Mammary epithelial cell (primary cell): Measurements from ENCODE around the gene SPEF2.
A peak's percentile ranks its signal among the peaks of the same experiment; 100 is the strongest.

ENCODE experiments used
- EZH2 ChIP-seq: IDR thresholded peaks from 2 replicates; pipeline ENCODE4 v1.6.1; 2012; ENCODE audit warnings: low read length, inconsistent platforms, borderline replicate concordance
- TF ChIP-seq, protein P1 (sequence below), 2 donors: IDR thresholded peaks in 1 of 2; conservative IDR thresholded peaks in 1 of 2; 2 replicates each; pipeline ENCODE4 v1.5.1; 2011 to 2012; ENCODE audit warnings: inconsistent platforms in 2 of 2, low read length in 2 of 2, mild to moderate bottlenecking in 2 of 2, control low read depth in 1 of 2, low read depth in 1 of 2; ENCODE audit not compliant: insufficient read depth in 1 of 2; ENCODE audit errors: extremely low read depth in 1 of 2

DNA sequence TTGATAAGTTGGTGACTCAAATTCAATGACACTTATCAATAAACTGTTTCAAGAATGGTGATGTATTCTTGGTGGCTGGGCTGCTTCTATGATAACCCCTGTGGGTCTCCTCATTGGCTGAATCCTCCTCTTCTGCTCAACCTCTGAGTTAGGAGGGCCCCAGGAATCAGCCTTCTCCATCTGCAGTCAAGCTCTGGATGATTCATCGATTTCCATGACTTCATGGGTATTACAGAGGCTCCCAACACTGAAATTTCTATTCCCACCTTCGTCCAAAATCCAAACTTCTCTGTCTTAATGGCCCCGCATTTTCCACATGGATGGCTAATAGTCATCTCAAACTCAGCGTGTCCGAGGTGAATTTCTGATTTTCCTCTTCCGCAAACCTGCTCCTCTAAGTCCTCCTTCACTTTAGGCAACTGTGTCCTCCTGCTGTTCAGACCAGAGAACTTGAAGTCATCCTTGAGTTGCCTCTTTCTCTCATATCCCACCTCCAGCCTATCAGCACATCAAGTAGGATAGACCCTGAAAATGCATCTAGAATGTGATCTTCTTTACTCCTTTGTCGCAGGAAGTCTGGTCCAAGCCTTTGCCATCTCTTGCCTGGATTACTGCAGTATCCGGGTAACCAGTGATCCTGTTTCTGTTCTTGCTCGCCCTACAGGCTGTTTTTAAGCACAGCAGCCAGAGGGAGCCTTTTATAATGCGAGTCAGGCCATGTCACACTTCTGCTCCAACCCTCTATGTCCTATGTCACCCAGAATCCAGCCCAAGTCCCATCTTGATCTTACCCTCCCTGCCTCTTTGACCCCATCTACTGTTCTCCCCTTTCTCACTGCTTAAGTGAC is 197.7 kb downstream of the SPEF2 start:
- no peak for TF ChIP-seq EZH2
- TF ChIP-seq, protein P1, sequence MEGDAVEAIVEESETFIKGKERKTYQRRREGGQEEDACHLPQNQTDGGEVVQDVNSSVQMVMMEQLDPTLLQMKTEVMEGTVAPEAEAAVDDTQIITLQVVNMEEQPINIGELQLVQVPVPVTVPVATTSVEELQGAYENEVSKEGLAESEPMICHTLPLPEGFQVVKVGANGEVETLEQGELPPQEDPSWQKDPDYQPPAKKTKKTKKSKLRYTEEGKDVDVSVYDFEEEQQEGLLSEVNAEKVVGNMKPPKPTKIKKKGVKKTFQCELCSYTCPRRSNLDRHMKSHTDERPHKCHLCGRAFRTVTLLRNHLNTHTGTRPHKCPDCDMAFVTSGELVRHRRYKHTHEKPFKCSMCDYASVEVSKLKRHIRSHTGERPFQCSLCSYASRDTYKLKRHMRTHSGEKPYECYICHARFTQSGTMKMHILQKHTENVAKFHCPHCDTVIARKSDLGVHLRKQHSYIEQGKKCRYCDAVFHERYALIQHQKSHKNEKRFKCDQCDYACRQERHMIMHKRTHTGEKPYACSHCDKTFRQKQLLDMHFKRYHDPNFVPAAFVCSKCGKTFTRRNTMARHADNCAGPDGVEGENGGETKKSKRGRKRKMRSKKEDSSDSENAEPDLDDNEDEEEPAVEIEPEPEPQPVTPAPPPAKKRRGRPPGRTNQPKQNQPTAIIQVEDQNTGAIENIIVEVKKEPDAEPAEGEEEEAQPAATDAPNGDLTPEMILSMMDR (conservative IDR thresholded peaks at IDR 0.05 in 1 of 2, IDR thresholded peaks at IDR 0.05 in 1 of 2; ENCODE audit: extremely low read depth in 1 of 2, insufficient read depth in 1 of 2, low read depth in 1 of 2, low read length in 2 of 2), result peak; percentile 58 to 65
